NOMO-1 (cell line): ENCODE measurements around the gene GPX3.
A peak's percentile ranks its signal among the peaks of the same experiment; 100 is the strongest.

ENCODE experiments used
- DNase-seq, 2 experiments: peaks; one replicate each; lab custom pipeline; 2025; ENCODE audit not compliant: unreplicated experiment in 2 of 2; lab: John Stamatoyannopoulos, UW

GPX3 gene

DNA sequence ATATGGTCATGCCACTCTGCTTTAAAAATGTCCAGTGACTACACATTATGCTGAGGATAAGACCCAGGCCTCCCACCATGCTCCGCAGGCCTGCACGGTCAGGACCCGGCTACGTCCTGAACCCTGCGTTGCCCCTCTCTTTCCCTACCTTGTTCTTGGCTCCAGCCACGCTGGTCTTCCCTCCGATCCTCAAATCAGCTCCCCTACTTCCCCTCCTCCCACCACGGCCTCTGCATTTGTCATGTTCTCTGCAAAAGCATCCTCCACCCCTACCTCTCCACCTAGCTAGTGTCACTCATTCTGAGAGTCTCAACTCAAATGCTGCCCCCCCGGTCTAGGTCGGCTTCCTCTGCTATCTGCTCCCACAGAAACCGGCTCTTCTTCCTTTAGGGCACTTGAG, 11.2 kb downstream of the GPX3 start:
- no peak for DNase-seq

GRCh38 chr5:151033217-151033934, 13.0 kb downstream of the GPX3 start:
- no peak for DNase-seq

GRCh38 chr5:151034422-151035379, 14.3 kb downstream of the GPX3 start:
- no peak for DNase-seq

GRCh38 chr5:151036556-151036955, 16.2 kb downstream of the GPX3 start:
- no peak for DNase-seq

DNA sequence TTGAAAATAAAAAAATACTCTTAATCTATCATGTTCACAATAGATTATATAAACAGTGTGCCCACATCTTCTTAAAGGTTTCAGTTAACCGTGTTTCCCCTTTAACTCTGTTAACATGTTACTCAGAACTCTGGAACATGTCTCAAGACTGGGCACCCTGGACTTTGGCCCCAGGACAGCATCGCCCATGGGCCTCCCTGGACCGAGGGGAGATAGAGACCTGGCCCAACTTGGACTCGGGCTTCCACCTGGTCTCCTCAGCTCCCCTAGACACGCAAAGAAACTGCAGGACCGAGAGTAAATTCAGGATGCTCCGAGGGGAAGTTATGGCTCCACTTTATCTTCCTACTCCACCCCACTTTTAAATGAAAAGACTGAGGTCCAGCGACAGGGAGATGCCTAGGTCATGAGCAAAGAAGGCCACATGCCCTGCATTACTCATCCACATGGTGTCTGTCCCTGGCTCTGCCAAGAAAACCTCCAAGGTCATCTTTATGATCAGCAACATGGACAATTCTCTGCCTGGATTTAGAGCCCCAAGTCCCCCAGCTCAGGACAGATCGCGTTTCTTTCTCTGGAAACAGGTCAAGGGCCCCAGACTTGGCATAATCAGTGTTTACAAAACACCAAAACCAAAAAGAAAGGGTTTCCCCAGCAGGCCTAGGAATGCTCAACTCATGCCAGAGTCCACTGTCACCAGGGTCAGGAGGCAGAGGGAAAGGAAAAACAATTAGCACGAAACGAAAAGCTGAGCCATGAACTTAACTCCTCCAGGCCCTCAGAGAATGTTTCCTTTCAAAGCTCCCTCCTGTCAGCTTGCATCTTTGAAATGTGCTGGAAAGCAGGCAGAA, 17.4 kb downstream of the GPX3 start:
- no peak for DNase-seq

DNA sequence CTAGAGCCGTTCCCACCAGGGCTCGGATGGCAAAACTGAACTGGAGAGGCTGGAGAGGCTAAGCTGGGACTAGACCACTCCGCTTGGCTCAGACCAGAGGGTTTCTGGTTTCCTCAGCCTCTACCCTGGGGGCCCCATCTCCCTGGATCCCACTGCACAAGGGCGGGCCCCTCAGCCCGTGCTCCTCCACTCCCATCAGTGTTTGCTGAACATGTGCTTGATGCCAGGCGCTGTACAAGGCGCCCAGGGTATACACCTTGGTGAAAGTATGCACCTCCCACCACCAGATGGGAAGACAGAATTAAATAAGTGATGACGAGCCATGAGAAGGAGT, 18.0 kb downstream of the GPX3 start:
- no peak for DNase-seq

- no peak for DNase-seq
These were observed 18.4 kb downstream of the GPX3 start for GRCh38 chr5:151038801-151039238.

GRCh38 chr5:151039665-151040064, 19.3 kb downstream of the GPX3 start:
- DNase-seq: no peak

DNA sequence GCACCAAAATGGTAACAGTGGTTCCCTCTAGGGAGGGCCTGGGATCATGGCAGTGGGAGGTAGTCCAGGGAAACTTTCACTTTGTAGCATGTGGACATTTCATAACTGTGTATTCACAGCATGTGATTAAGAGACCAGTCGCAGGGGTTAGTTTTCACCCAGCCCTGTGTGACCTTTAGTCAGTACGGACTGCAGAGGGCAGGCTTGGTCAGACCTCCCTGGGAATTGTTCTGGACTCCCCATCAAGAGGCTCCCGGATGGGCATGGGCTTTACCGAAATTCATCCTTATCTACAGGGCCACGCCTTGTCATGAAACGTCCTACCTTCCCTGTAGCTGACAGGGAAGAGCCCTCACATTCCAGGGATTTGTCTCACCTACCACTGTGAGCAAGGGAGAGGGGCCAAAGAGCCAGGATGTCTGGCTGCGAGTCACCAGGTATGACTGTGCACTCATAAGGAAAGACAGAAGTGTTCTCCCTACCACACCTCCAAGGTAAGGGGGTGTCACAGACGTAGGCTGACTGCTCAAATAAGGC, 19.9 kb downstream of the GPX3 start:
- no peak for DNase-seq

DNA sequence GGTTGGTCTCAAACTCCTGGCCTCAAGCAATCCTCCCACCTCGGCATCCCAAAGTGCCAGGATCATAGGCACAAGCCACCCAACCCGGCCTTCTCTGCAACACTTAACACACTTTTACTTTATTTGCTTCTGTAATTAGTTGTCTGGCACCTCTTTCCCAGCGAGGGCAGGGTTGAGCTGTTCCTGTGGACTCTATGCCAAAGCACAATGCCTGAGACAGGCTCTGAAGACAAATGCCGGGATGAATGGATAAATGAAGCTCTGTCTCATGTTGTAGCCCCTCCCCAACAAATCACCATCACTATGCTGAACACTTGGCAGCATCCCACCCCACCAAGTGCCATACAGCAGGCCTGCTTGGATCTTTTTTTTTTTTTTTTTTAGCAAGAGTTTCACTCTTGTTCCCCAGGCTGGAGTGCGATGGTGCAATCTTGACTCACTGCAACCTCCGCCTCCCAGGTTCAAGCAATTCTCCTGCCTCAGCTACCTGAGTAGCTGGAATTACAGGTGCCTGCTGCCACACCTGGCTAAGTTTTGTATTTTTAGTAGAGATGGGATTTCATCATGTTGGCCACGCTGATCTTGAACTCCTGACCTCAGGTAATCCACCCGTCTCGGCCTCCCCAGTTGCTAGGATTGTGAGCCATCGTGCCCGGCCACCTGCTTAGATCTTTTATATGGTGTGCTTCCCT, 21.3 kb downstream of the GPX3 start:
- no peak for DNase-seq

- no peak for DNase-seq
These were observed 22.2 kb downstream of the GPX3 start for GRCh38 chr5:151042453-151043093.

GRCh38 chr5:151047814-151048425, 27.5 kb downstream of the GPX3 start:
- no peak for DNase-seq

- no peak for DNase-seq
These were observed 28.1 kb downstream of the GPX3 start for GRCh38 chr5:151048526-151048925.

DNA sequence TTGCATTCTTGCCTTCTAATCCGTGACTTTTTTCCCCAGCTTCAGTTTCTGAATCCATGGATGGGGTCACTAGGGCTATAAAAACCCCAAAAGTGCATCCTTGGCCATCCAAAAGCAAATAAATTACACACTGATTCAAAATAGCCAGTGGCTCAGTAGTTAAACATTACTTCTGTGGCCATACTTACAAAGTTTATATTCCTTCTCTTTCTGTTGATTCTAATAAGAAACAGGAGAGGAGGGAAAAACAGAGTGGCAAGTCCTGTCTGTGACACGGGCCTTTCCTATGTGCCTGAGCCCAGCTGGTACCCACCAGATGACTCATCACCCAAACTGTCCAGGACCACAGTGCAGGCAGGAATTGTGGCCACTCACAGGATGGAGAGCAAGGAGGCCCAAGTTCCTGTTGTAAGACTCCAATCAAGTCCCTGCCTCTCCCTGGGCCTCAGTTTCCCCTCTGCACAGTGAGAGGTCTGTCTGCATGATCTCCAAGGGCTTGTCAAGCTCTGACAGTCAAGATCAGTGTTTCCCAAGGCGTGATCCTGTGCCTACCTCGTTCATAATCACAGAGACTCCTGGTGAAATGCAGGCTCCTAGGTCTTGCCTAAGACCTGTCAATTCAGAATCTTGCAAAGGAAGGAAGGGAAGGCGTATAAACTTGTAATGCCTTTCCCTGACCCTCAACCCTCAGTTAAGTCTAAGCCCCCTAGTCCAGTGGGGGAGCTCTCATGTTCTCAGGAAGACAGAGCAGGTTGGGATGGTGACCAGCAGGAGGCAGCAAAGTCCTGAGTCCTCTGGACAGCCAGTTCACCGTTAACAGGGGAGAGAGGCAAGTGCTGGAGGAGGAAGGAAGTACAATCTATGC, 30.9 kb downstream of the GPX3 start:
- peak; percentile 72 to 88 for DNase-seq

DNA sequence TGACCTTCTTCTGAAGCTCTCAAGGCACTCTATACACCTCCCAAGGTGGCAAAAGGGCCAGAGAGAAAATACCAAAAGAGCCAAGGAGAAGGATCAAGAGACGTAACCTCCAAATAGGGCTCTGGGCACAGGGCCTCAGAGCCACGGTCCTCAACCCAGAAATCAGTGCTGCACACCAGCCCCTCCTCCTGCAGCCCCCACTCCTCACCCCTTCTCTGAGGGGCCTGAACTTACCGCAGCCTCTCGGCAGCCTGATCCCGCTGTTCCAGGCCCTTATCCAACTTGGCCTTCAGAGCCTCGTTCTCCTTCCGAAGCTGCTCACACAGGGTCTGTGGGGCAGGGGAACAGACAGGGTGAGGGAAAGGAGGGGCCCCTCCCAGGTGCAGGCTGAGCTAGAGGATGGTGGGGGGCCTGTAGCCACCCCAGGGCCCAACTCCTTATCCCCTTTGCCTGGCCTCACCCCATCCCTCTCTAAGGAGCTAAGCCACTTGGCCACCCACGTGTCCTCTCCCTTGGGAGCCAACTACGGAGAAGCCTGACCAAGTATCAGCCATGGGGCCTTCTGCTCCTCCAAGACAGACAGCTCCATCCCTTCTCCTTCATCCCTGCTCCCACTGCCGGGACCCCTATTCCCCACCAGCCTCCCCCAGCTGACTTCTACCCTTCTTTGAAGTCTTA, 31.7 kb downstream of the GPX3 start:
- DNase-seq: no peak

- no peak for DNase-seq
These were observed 32.4 kb downstream of the GPX3 start for GRCh38 chr5:151052836-151053235.

DNA sequence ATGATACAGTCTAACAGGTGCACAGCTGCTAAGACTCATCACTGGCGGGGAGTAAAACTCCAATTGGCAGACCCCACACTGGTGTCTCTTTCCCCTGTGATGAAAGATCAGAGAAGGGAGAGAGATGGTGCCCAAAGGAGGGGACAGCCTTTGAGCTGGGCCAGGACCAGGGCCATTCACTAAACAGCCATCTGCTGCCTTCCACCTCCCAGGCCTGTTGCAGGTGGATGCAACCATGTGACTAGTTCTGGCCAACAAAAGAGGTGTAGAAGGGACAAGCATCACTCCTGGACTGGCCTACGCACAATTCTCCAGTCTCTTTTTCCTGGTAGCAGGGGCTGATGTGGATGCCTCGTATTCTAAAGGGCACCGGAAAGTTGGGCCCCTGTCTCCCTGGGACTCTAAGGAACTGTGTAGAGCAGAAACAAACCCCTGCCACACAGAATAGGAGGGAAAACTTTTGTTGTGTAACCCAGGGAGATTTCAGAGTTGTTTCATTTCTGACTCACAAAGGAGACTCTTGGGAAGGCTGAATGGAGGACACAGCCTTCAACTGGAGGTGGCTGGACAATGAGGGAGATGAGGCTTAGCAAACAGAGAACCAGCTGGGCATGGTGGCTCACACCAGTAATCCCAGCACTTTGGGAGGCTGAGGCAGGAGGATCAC, 33.5 kb downstream of the GPX3 start:
- DNase-seq: no peak
